HepG2 (cell line): ENCODE data around the gene PFDN2. TPM values are rescaled to one million over a fixed set of nuclear protein-coding genes. Genes with fewer than 3 reads are reported as not detected.

Experiments
- MXI1 ChIP-seq: IDR thresholded peaks from 3 replicates; pipeline ENCODE4 v1.6.1; 2012; ENCODE audit warnings: low read depth, low read length, inconsistent platforms, borderline replicate concordance
- PAWR ChIP-seq: sonication (generic); formaldehyde crosslinking; IDR thresholded peaks from 2 replicates; pipeline ENCODE4 v1.4.0; 2020; ENCODE audit warnings: missing genetic modification reagents, mild to moderate bottlenecking, borderline replicate concordance
- PCBP2 ChIP-seq: fragments of 200-400 bp; formaldehyde crosslinking; optimal IDR thresholded peaks from 2 replicates; pipeline ENCODE3; 2018; ENCODE audit warnings: low read length, low read depth; ENCODE audit not compliant: poor library complexity, severe bottlenecking
- POLR2AphosphoS2 ChIP-seq: IDR thresholded peaks from 2 replicates; pipeline ENCODE4 v1.6.1; 2011; ENCODE audit warnings: low read depth, low read length, improper control_type of control experiment
- SAP130 ChIP-seq: IDR thresholded peaks from 2 replicates; pipeline ENCODE4 v1.6.1; 2016; ENCODE audit warnings: low read depth
- SPEN ChIP-seq: sonication (generic); formaldehyde crosslinking; IDR thresholded peaks from 2 replicates; pipeline ENCODE4 v1.5.1; 2020; ENCODE audit warnings: low read depth, mild to moderate bottlenecking, missing genetic modification reagents
- SRSF9 ChIP-seq: fragments of 200-400 bp; formaldehyde crosslinking; IDR thresholded peaks from 2 replicates; pipeline ENCODE4 v1.6.1; 2018; ENCODE audit warnings: borderline replicate concordance, mild to moderate bottlenecking, low read depth, low read length; ENCODE audit not compliant: insufficient read depth, poor library complexity, severe bottlenecking
- YEATS4 ChIP-seq: sonication (generic); formaldehyde crosslinking; IDR thresholded peaks from 2 replicates; pipeline ENCODE4 v1.4.0; 2020; ENCODE audit warnings: missing genetic modification reagents, borderline replicate concordance
- ZBTB20 ChIP-seq: sonication (generic); formaldehyde crosslinking; IDR thresholded peaks from 2 replicates; pipeline ENCODE4 v1.8.1; 2023; ENCODE audit warnings: missing genetic modification reagents, low read depth, mild to moderate bottlenecking, borderline replicate concordance
- ZNF207 ChIP-seq: fragments of 450-650 bp; IDR thresholded peaks from 2 replicates; pipeline ENCODE4 v1.6.1; 2016; ENCODE audit warnings: antibody characterized with exemption, borderline replicate concordance
- ZNF350 ChIP-seq: sonication (generic); formaldehyde crosslinking; IDR thresholded peaks from 2 replicates; pipeline ENCODE4 v1.4.0; 2020; ENCODE audit warnings: mild to moderate bottlenecking, low read depth, missing genetic modification reagents, borderline replicate concordance
- ZNF382 ChIP-seq: sonication (generic); formaldehyde crosslinking; IDR thresholded peaks from 2 replicates; pipeline ENCODE4 v1.5.0; 2020; ENCODE audit warnings: missing genetic modification reagents, mild to moderate bottlenecking, borderline replicate concordance
- ZNF441 ChIP-seq: sonication (generic); formaldehyde crosslinking; IDR thresholded peaks from 2 replicates; pipeline ENCODE4 v1.7.0; 2021; ENCODE audit warnings: missing genetic modification reagents, borderline replicate concordance
- ZNF660 ChIP-seq: sonication (generic); formaldehyde crosslinking; IDR thresholded peaks from 2 replicates; pipeline ENCODE4 v1.5.1; 2020; ENCODE audit warnings: mild to moderate bottlenecking, low read depth, missing genetic modification reagents, borderline replicate concordance
- ZNF672 ChIP-seq: sonication (generic); formaldehyde crosslinking; IDR thresholded peaks from 2 replicates; pipeline ENCODE4 v1.8.1; 2022; ENCODE audit warnings: missing genetic modification reagents
- ZNF772 ChIP-seq: sonication (generic); formaldehyde crosslinking; IDR thresholded peaks from 2 replicates; pipeline ENCODE4 v1.5.0; 2020; ENCODE audit warnings: mild to moderate bottlenecking, missing genetic modification reagents
- ZNF839 ChIP-seq: sonication (generic); formaldehyde crosslinking; IDR thresholded peaks from 2 replicates; pipeline ENCODE4 v1.4.0; 2020; ENCODE audit warnings: missing genetic modification reagents, mild to moderate bottlenecking, borderline replicate concordance
- polyA plus RNA-seq, 8 experiments: library from polyadenylated mRNA; depleted of rRNA in 3 of 8; stranded (reverse) in 7 of 8; unstranded in 1 of 8; fragments of >200 nt; fragmentation: Illumina TruSeq in 4 of 8; extraction: Trizol in 4 of 8; gene quantifications; 2 replicates each; pipeline versions ENCODE4 v1.2.1 to v1.2.3, GENCODE V29; 2011 to 2016; ENCODE audit warnings: low read depth in 4 of 8, missing spikeins in 1 of 8, mixed read lengths in 1 of 8; ENCODE audit not compliant: insufficient read depth in 1 of 8
- total RNA-seq, 5 experiments: library from RNA; depleted of rRNA; stranded (reverse); fragments of >200 nt; fragmentation: Illumina TruSeq; extraction: Trizol; gene quantifications; 2 replicates each; pipeline ENCODE4 v1.2.3, GENCODE V29; 2016; ENCODE audit warnings: low read depth in 1 of 5
- TF ChIP-seq, protein P1 (sequence below): sonication (generic); formaldehyde crosslinking; IDR thresholded peaks from 2 replicates; pipeline ENCODE4 v1.8.1; 2022; ENCODE audit warnings: mild to moderate bottlenecking, missing genetic modification reagents
- TF ChIP-seq, protein P2 (sequence below), 2 experiments: sonication (generic) in 1 of 2; formaldehyde crosslinking in 1 of 2; IDR thresholded peaks; 2 replicates each; pipeline versions ENCODE4 v1.4.0 to v1.6.1; 2018 to 2020; ENCODE audit warnings: missing genetic modification reagents in 2 of 2, borderline replicate concordance in 1 of 2, low read depth in 1 of 2, mild to moderate bottlenecking in 1 of 2, missing biosample characterization in 1 of 2
- TF ChIP-seq, protein P3 (sequence below): IDR thresholded peaks from 2 replicates; pipeline ENCODE4 v1.6.1; 2016; ENCODE audit warnings: missing genetic modification reagents, missing compliant biosample characterization
- TF ChIP-seq, protein P4 (sequence below): fragments of 450-650 bp; IDR thresholded peaks from 2 replicates; pipeline ENCODE4 v1.6.1; 2017
- TF ChIP-seq, protein P5 (sequence below): sonication (generic); formaldehyde crosslinking; IDR thresholded peaks from 2 replicates; pipeline ENCODE4 v1.4.0; 2020; ENCODE audit warnings: mild to moderate bottlenecking, missing genetic modification reagents

Gene PFDN2
- total and polyA plus RNA-seq, 2 of the 13 experiments (the other 11 are each of a cell fraction or from before 2014, with no cell fraction given) = 62.6 to 63.6 TPM

DNA sequence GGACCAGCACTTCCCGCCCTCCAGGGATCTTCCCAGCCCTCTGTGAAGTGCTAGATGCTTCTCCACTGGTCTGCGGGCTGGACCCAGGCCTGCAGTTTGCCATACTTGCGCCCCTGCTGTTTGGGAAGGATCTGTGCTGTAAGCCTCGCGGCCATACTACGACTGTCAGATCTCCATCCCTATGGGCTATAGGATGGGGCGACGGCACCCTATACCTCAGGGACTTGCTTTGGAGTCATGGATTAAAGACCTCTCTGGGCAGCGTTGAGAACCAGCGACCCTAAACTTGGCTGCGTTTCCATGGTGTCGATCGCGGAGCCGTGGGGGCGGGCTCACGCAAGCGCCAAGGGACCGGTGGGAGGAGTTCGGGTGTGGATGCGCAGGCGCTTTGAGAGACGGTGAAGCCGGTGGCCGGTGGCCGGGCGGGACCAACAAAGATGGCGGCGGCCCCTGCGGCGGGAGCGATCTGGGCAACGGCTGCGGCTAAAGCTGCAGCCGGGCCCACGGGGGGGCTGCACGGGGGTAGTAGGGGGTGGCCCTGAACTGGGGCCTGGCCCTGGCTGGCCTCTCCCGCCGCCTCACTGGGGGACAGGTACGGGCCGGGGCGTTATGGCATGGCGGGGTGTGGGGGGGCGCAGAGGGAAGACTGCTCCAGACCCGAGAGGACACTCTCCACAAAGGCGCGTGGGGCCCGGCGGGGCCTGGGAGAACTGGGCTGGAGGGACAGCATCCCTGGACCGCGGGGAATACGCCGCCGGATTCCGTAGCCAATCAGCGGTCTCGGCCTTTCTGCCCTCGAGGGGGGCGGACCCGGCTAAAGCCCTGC, 41.5 kb upstream of the PFDN2 start, which contains the start of gene USP21 (continued):
- TF ChIP-seq, protein P1, sequence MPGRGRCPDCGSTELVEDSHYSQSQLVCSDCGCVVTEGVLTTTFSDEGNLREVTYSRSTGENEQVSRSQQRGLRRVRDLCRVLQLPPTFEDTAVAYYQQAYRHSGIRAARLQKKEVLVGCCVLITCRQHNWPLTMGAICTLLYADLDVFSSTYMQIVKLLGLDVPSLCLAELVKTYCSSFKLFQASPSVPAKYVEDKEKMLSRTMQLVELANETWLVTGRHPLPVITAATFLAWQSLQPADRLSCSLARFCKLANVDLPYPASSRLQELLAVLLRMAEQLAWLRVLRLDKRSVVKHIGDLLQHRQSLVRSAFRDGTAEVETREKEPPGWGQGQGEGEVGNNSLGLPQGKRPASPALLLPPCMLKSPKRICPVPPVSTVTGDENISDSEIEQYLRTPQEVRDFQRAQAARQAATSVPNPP (CRISPR knock-in tag) = no peak
- TF ChIP-seq ZNF672 (CRISPR knock-in tag) = no peak
- peak; percentile 34; the same call in 1 of the 2 replicates for TF ChIP-seq SPEN (CRISPR knock-in tag)
- TF ChIP-seq, protein P2, sequence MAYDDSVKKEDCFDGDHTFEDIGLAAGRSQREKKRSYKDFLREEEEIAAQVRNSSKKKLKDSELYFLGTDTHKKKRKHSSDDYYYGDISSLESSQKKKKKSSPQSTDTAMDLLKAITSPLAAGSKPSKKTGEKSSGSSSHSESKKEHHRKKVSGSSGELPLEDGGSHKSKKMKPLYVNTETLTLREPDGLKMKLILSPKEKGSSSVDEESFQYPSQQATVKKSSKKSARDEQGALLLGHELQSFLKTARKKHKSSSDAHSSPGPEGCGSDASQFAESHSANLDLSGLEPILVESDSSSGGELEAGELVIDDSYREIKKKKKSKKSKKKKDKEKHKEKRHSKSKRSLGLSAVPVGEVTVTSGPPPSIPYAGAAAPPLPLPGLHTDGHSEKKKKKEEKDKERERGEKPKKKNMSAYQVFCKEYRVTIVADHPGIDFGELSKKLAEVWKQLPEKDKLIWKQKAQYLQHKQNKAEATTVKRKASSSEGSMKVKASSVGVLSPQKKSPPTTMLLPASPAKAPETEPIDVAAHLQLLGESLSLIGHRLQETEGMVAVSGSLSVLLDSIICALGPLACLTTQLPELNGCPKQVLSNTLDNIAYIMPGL (CRISPR knock-in tag; IDR thresholded peaks at IDR 0.05; ENCODE audit: borderline replicate concordance in 1 of 2, low read depth in 1 of 2) = peak in 1 of 2 experiments; percentile 70; a peak in 2 of 4 replicates
- TF ChIP-seq SAP130 (CRISPR knock-in tag) = peak; percentile 52
- TF ChIP-seq ZNF441 = no peak
- TF ChIP-seq ZNF660 (CRISPR knock-in tag) = no peak
- TF ChIP-seq MXI1 = peak; percentile 65; the same call in 1 of the 3 replicates
- no peak for TF ChIP-seq ZBTB20 (CRISPR knock-in tag)
- TF ChIP-seq ZNF382 (CRISPR knock-in tag) = no peak
- no peak for TF ChIP-seq ZNF207
- TF ChIP-seq, protein P3, sequence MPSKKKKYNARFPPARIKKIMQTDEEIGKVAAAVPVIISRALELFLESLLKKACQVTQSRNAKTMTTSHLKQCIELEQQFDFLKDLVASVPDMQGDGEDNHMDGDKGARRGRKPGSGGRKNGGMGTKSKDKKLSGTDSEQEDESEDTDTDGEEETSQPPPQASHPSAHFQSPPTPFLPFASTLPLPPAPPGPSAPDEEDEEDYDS (CRISPR knock-in tag) = no peak
- TF ChIP-seq SRSF9 = no peak
- TF ChIP-seq ZNF839 (CRISPR knock-in tag) = no peak
- no peak for TF ChIP-seq YEATS4
- TF ChIP-seq ZNF350 (CRISPR knock-in tag) = peak; percentile 53; the same call in 1 of the 2 replicates
- TF ChIP-seq ZNF772 (CRISPR knock-in tag) = peak; percentile 58; the same call in 1 of the 2 replicates
- TF ChIP-seq, protein P4, sequence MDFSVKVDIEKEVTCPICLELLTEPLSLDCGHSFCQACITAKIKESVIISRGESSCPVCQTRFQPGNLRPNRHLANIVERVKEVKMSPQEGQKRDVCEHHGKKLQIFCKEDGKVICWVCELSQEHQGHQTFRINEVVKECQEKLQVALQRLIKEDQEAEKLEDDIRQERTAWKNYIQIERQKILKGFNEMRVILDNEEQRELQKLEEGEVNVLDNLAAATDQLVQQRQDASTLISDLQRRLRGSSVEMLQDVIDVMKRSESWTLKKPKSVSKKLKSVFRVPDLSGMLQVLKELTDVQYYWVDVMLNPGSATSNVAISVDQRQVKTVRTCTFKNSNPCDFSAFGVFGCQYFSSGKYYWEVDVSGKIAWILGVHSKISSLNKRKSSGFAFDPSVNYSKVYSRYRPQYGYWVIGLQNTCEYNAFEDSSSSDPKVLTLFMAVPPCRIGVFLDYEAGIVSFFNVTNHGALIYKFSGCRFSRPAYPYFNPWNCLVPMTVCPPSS = no peak
- no peak for TF ChIP-seq PAWR (CRISPR knock-in tag)
- TF ChIP-seq, protein P5, sequence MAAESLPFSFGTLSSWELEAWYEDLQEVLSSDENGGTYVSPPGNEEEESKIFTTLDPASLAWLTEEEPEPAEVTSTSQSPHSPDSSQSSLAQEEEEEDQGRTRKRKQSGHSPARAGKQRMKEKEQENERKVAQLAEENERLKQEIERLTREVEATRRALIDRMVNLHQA = no peak
- no peak for TF ChIP-seq POLR2AphosphoS2
- TF ChIP-seq PCBP2 = no peak
